NAMALWA (cell line): Measurements from ENCODE around the gene PPP1R9A.
A peak's percentile ranks its signal among the peaks of the same experiment; 100 is the strongest.

Source experiments
- DNase-seq: peaks from one replicate; pipeline ENCODE4 v3.0.0-alpha.2; 2015; ENCODE audit warnings: low spot score

PPP1R9A gene

DNA sequence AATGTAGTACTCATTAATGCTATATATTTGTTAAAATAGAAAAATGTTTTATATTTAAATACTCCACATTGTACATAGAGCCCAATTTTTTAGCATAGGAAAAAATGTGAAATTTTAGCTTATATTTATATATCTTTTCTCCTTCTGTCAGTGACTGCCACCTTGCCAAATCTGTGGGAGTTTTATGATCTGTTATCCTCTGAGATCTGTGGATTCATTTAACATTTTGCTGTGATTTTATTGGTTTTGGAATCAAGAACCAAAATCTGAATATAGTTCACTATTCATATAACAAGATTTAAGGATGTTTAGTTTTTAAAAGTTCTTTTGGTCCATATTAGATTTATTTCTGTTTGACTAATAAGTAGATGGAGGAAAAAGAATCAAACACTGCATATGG, 127.9 kb downstream of the PPP1R9A start:
- no peak for DNase-seq

DNA sequence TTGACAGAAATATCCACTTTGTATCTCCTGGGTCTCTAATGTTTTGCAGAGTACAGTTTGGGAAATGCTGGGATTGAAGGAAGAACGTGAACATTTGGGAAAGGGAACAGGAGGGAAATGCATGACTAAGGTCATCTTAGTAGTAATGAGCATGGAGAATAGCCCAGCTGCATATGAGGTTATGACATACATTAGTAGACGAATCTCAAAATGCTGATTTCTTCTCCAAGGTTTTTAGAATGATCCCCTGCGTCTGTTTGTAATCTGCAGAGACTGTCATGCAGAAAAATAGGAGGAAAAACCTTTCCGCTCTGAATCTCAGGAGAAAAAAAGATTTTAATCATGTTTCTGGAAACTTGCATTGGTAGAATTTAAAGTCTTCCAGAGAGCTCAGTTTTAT, 133.6 kb downstream of the PPP1R9A start:
- no peak for DNase-seq

DNA sequence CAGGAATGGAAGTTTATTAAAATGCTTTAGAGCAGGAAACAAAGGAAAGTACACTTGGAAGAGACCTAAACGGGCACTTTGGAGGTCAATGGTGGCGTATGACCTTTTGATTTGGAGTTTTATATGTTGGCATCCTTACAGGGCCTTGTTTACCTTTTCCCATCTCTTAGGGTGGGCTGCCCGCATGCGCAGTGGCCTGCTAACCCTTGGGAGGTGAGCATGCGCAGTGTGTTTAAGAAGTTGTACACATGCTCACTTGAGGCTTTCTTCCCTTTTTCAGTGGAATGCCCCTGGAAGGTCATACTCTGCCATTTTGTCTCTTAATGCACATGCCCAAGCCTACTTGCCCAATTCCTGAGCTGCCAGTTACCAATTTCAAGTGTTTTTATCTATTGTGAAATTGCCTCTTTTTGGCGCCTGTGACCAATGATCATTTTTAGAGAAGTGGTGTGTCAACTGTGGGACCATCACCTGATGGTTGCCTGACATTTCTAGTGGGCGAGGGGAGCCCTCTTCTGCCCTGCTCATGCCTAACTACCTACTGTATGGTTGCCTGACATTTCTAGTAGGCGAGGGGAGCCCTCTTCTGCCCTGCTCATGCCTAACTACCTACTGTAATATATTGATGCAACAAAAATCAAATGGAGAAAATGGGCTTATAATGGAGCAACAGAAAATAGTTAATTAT, 138.0 kb downstream of the PPP1R9A start:
- DNase-seq, result peak; percentile 25

DNA sequence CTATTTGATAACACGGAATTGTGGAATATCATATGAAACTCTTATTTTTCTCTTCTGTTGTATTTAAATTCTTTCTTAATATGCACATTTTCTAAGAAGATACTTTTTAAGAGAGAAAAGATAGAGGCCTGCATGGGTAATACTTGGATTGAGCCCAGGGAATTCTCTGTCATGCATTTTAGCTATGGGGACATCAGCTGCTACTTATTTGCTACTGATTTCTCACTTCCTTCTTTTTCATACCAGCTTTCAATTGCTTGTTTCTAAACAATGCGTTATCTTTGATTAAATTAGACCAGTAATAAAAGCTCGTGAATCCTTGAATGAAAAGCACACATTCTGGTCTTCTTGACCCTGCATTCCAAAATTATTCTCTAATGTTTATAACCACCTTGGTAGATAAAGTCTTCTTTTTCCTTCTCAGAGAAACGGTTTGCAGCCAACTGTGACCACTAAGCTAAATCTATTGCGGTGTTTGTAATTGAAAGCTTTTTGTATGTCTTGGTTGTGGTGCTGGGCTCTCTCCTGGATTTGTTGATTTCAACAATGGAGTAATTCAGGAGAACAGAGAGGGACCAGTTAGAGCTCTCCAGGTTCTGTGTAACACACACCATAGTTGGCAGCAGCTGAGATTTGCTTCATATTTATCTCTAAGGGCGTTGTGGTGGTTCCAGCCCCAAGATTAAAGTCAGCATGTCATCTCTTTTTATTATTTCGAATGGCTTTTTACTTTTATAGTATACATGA, 139.3 kb downstream of the PPP1R9A start:
- DNase-seq, result no peak

DNA sequence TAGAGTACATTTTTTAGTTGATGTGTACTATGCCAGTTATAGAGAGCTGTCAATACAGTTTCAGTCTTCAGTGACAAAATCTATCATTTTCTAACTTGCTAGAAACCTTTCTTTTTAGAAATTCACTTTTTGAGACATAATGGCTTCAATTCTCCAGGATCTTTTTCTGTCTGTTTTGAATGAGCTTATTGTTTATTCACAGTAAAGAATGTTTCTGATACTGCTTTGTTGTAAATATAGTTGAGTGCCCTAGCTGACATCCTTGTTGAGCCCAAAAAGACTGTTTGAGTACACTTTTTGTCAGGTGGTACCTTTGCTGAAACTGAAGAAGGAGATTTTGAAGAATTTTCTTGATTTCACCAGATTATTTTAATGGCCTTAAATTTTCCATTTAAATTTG, 139.9 kb downstream of the PPP1R9A start:
- DNase-seq, result no peak

DNA sequence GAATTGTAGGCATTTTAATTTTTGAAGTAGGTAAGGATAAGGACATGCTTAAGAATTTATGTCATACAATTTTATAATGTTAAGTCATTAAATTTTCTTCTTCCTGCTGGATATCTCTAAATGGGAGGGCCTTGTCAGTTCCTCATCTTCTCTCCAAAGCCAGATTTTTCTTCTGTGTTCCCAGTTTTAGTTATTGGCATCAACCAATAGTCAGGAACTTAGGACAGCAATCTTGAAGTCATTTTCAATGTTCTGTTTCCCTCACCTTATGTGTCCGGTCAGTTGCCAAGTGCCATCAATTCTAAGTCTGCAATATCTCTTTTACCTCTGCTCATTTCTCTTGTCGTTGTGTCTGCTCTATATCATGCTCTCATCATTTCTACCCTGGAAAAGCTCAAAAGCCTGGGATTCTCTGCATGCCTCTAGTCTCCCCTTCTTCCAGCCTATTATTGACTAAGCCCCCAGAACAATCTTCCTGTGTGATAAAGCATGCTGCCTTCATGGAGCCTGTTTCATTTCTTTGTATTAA, 145.2 kb downstream of the PPP1R9A start:
- DNase-seq, result no peak

DNA sequence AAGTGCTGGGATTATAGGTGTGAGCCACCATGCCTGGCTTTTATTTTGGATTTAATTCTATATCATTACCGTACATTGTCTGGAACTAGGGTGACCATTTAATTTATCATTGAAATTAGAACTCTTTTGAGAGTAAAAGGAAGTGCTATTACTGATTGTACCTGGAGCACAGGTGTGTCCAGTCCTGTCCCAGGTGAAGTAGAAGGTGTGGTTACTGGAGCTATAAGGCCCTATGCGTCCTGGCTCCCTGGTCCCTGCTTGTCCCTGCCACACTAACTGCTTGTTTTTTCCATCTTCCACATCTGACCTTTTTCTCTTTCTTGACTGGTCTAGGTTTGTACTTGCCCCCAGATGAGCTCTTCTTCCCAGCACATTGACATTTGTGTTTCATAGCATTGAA, 147.0 kb downstream of the PPP1R9A start:
- DNase-seq, result no peak

DNA sequence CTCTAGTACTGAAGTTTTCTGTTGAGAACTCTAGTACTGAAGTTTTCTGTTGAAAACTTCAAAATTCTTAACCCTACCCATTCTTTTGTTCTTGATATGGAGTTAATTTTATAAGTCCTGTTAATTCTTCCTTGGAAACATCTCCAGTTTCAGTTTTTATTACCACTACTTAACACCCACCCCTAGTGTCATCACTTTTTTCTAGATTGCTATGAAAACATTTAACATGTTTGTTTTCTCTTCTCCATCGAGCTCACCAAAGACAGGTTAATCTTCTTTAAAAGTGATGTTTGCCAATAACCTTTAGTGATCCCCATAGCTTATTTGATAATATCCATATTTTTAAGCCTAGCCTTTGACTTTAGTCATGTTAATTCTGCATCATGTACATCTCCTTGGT, 147.9 kb downstream of the PPP1R9A start:
- DNase-seq, result no peak

DNA sequence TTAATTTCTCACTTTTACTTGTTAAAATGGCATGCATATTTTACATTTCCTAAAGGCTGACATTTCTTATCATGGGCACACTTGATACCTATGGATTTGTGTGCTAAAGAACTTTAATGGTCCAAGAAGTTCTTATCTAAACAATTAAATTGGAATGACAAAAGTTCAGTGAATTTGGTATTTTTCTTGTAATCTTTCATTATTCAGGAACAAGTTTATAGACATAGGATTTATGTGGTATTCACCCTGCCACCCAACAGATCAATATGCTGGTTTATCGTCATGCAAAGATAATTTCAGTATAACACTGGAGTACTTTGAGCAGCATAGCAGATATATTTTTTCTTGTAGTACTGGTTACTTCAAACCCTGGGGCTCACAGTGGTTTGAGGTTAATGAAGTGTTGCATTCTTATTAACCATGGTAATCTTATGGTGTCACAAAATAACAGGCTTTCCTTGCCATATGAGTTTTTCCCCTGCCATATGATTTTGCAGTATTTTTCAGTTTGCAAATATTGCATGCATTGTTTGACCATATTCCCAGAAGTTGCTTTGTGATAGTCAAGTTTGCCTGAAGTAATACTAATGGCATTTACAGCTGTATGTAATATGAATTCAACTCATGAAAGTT, 148.8 kb downstream of the PPP1R9A start:
- no peak for DNase-seq

DNA sequence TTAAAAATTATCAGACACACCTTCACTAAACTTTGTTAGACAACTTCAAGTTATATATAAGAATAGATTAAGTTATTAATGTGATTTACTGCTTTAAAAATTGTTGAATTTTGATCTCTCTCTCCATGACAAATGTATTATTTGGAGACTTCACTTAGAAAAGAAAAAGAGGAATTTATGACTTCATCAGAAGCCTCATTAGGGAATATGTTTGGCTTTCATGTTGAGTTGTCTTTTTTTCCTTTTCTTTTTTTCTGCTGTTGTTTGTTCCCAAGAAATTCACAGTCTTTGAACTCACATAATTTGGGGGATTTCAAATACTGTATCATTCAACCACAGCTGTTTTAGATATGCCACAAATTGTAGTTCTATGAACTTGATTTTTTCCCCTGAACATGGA, 149.5 kb downstream of the PPP1R9A start:
- DNase-seq, result no peak

DNA sequence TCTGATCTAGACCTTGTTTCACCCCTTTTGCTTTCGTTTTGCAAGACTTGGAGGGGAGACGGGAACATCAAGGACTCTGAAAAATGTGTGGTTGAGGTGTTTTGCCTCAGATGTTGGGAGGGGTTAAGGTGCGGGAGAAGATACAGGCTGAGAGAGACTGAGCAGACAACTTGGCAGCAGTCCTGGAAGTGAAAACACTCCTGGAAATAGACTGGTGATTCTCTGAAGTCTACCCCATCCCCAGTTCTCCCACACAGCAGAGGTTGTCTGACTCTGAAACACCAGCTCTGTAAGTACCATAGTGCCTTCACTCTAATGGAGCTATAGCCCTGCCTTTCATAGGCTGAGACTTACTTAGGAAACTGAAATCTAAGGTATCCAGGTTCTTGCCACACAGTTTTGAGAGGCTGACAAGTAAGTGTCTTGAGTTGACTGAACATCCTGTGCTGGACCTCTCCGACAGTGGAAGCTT, 152.5 kb downstream of the PPP1R9A start:
- DNase-seq, result no peak

DNA sequence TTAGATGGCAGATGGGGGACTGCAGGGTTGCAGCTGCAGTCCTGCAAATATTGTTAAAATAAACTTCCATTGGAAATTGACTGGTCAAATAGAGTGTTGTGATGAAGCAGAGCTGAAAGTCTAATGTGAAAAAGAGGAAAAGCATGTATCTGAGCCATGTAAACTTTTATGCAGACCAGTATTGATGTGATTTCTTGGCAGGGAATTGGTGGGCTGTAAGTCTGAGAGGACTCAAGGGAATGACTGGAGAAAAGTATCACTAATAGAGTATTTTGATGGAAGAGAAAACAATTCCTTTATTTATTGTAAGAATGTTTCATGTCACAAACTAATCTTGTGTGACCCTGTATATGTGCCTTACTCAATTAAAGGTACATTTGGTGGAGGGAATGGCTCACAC, 155.5 kb downstream of the PPP1R9A start:
- no peak for DNase-seq

DNA sequence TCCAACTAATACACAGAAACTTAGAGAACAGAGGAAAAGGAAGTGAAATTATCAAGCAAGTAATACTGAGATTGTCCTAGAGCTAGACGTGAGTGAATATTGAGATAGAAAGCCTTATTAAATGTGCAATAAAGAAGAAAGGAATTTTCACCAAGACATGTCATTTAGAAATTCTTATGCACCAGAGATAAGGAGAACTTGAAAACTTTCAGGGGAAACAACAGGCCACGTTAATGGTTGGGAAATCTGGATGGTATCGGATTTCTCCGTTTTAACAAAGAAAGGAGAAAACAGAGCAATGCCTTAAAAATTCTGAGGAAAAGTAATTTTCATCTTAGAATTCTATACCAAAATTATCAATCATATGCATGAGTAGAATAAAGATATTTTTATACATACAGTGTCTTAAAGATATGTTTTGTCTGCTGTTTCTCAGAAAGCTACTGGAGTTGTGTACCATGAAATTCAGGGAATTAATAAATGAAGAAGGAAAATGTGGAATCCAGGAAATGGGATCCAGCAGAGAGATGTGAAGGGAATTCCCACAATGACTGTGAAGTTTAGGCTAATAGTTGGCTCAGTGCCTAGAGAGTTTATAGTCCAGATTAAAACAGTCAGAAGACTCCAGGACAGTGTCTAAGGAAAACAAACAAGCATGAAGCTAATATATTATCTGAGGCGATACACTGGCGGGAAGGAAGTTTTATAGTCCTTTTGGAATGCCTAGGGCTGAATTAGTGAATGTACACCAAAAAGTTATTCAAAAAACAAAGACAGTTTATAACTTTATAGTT, 159.5 kb downstream of the PPP1R9A start:
- no peak for DNase-seq

DNA sequence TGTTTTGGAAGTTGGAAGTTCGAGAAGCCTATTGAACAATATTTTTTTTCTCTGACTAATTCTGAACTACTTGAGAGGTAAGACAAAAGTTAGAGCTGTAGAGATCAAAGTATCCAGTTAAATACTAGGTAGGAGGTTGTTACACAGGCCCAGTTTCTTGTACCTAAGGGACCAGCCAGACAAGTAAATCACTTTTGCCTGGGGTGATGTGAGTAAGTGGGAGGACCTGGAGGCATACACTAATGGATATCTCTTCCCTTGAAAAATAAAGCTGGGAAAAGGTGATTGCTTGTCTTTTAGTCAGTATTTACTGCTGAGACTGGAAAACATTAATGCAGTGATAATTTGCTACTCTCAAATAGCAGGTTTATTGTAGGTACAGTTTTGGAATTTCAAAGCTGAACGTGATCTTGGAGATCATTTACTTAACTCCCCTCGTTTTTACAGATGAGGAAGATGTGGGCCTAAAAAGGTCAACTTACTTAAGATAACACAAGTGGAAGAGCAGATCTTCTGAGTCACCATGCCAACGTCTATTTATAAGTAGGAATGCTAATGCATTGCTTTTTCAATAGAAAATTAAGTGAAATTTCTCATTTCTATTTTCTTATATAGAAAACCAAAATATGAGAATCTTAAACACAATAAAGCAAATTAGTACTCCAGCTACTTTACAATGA, 181.3 kb downstream of the PPP1R9A start:
- DNase-seq, result no peak

DNA sequence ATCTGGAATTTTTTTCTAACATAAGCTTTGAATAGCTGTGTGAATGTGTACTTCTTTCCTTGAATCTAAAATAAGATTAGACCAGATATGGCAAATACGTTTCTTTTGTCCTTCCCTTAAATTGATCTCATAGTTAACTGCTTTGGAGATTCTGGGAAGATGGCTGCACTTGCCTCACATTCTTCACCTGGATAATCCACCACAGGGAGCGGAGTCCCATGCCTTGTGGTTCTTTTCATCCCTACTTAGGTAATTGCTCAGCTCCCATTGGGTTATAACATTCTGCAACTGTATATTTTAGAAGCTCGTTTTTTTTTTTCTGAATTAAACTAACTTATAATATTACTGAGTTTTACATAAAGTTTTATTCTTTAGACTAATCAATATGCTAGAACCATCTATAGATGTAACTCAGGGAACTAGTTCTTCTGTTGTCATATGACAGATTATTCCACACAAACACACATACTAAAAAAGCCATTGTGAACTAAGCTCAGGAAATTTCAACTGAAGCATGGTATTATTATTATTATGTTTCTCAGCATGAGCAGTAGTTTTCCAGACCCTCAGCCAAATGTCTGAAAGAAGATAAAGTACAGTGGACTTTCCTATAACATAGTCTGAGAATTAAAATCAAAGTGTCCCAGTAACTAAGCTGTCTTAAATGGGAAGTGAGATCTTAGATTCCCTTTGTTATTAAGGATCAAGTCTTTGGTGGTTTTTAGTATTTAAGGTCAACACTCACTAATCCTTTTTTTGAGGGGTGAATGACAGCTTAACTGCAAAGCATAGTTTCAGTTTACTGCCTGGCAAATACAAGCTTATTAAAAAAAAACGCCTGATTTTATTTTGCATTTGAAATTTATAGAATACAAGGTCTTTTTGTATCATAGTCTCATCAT, 182.3 kb downstream of the PPP1R9A start:
- no peak for DNase-seq

DNA sequence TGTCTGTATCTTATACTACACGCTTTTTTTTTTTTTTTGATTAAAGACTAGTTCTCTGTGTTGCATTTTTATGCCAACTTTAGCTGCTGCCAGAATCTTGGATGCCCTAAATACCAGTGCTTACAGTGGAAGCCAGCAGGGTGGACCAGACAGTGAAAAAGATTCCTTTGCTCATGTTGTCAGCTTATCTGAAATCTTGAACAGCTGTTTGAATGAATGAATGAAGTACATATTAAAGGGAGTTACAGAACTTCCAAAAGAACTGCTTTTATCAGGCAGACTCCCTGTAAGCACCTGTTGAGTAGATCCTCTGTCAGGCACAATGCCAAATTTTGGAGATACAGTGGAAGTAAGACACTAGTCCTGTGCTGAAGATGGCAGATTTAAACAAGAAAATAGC, 184.9 kb downstream of the PPP1R9A start:
- no peak for DNase-seq

DNA sequence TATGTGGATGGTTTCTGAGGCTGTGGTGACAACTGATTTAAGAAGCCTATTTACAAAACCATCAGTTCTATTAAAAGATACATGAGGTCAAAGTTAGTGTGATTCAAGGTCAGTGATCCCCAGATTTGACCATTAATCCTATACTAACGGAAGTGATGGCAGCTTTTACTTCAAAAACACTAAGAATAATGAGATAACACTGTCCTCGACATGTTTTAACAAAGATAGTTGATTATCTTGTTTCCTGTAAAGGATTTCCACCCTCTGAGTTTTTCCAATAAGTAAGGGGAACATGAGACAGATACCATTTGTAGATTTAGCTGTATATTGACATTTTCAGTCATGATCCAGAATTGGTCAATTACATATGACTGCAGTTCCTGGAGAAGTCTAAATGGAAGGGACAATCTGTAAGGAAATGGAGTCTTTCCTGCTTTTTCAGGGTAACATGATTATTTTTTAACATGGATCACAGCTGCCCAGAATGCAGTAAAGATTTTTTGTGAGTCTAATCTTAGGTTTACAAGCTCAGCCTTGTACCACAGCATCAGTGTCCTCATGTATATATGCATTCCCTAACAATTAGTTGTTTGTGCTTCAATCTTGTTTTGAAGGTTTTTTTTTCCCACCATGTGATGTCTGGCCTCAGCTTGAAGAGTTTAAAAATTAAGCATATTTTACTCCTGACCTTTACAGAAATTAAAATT, 188.0 kb downstream of the PPP1R9A start:
- no peak for DNase-seq

DNA sequence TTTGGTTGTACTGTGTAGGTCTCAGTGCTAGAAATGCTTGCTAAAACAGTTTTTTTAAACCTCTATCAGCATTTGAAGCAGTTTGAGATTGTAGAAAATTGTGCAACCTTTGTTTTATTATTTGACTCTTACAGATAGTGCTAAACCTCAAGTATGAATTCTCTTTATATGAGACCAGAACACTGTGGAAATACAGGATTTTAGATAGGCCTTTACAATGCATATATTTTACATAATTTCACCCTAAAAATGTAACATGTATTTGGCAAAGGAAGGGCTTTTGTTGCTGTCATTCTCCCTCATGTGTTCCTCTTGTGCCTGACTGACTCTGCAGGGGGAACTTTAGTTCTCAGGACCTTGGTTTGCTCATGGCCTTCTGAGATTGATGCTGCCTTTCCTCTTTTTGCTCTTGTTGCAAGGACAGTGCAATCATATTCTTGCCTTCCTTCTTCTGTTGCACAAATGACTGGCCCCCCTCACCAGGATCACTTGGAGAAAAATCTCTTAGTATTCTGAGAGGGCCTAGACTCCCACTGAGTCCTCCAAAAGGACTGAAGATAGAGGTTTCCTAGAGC, 188.7 kb downstream of the PPP1R9A start:
- DNase-seq, result no peak

DNA sequence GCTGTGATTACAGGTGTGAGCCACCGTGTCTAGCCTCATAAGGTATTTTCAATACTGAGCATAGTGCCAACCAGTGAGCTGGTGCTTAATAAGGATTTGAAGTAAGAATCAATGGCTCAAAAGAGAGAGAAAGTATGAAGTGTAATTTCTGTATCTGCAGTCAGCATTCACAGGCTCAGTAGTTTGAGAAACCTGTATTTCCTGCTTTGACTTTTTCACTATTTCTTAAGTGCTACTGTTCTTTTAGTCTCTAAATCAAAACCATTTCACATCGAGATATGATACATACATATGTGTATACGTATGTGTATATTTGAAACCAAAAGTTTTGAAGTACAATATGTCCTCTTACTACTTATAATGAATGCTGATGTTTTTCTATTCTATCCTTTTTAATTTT, 189.9 kb downstream of the PPP1R9A start:
- no peak for DNase-seq

DNA sequence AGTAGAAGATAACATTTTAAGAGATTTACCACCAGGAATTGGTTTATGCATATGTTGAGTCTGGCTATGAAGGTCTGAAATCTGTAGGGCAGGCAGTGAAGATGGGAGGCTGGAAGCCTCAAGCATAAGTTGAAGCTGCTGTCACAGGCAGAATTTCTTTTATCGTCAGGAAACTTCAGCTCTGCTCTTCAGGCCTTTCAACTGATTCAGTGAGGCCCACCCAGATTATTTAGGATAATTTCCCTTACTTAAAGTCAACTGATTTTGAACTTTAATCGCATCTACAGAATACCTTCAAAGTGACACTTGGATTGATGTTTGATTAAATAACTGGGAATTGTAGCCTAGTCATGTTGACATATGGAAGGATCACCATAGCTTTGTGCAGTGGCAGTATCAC, 190.5 kb downstream of the PPP1R9A start:
- no peak for DNase-seq
